ENCODE data around the gene EHMT2.

- TF ChIP-seq CTCF (conservative IDR thresholded peaks at IDR 0.05) (no peak), EZH2 (IDR thresholded peaks at IDR 0.05; ENCODE audit: low read depth) (no peak)
These were observed 8.0 kb downstream of the EHMT2 start for GRCh38 chr6:31889331-31889972.
